Tibial nerve (tissue), 4 donors: ENCODE data around the gene ERF.

Experiments used
- CTCF ChIP-seq, 5 experiments: fragments of 200-600 bp in 3 of 5; fragments of 450-650 bp in 2 of 5; sonication (generic) in 3 of 5; IDR thresholded peaks; one replicate each; pipeline ENCODE4 v1.5.1; 2016 to 2019; ENCODE audit warnings: antibody characterized with exemption in 5 of 5, mild to moderate bottlenecking in 3 of 5, moderate library complexity in 2 of 5
- EP300 ChIP-seq, 2 donors: sonication (generic); formaldehyde crosslinking; IDR thresholded peaks; one replicate each; pipeline ENCODE4 v1.6.1; 2017; ENCODE audit warnings: antibody characterized with exemption in 2 of 2, mild to moderate bottlenecking in 1 of 2
- POLR2A ChIP-seq, 2 donors: fragments of 450-650 bp; IDR thresholded peaks; one replicate each; pipeline ENCODE4 v1.6.1; 2017; ENCODE audit warnings: antibody characterized with exemption in 2 of 2, mild to moderate bottlenecking in 2 of 2, moderate library complexity in 2 of 2

DNA sequence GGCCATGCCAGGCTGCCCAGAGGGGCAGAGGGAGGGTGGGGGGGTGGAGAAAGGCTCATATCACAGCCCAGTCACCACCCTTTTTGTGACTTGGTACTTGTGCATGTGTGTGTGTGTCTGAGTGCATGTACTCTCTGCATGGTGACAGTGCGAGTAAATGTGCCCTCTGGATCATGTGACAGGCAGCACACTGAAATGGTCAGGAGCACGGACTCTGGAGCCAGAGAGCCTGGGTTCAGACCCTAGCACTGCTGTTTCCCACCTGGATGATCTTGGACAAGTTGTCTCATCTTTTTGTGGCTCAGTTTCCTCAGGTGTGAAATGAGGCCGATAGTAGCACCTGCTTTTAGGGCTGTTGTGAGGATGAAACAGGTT, 16.1 kb upstream of the ERF start:
- TF ChIP-seq EP300 (IDR thresholded peaks at IDR 0.05) = no peak
- TF ChIP-seq POLR2A (IDR thresholded peaks at IDR 0.05) = no peak
- no peak for TF ChIP-seq CTCF (IDR thresholded peaks at IDR 0.05)
